Ishikawa (cell line): Measurements from ENCODE around the gene ANP32B.

Experiments
- CEBPB ChIP-seq: IDR thresholded peaks from 2 replicates; pipeline ENCODE4 v1.6.1; 2012
- CREB1 ChIP-seq: IDR thresholded peaks from 2 replicates; pipeline ENCODE4 v1.6.1; 2012; ENCODE audit warnings: low read depth
- EGR1 ChIP-seq: IDR thresholded peaks from 2 replicates; pipeline ENCODE4 v1.6.1; 2012
- EP300 ChIP-seq: IDR thresholded peaks from 2 replicates; pipeline ENCODE4 v1.6.1; 2012; ENCODE audit warnings: borderline replicate concordance
- FOXM1 ChIP-seq: IDR thresholded peaks from 2 replicates; pipeline ENCODE4 v1.6.1; 2012; ENCODE audit warnings: low read depth, borderline replicate concordance
- MAX ChIP-seq: IDR thresholded peaks from 2 replicates; pipeline ENCODE4 v1.6.1; 2012
- NFIC ChIP-seq: IDR thresholded peaks from 2 replicates; pipeline ENCODE4 v1.6.1; 2012
- RAD21 ChIP-seq: IDR thresholded peaks from 2 replicates; pipeline ENCODE4 v1.6.1; 2012; ENCODE audit warnings: low read depth
- REST ChIP-seq: IDR thresholded peaks from 2 replicates; pipeline ENCODE4 v1.6.1; 2012; ENCODE audit warnings: low read depth, mild to moderate bottlenecking
- TAF1 ChIP-seq: IDR thresholded peaks from 2 replicates; pipeline ENCODE4 v1.6.1; 2012; ENCODE audit warnings: low read depth, mild to moderate bottlenecking
- TCF12 ChIP-seq: IDR thresholded peaks from 2 replicates; pipeline ENCODE4 v1.6.1; 2012; ENCODE audit warnings: low read depth
- TEAD4 ChIP-seq: IDR thresholded peaks from 2 replicates; pipeline ENCODE4 v1.6.1; 2012
- USF1 ChIP-seq: IDR thresholded peaks from 2 replicates; pipeline ENCODE4 v1.6.1; 2012
- YY1 ChIP-seq: IDR thresholded peaks from 2 replicates; pipeline ENCODE4 v1.6.1; 2012; ENCODE audit warnings: low read depth

- TF ChIP-seq TAF1 (no peak), REST (no peak), TEAD4 (no peak), YY1 (no peak), MAX (no peak), TCF12 (no peak), CREB1 (no peak), RAD21 (no peak), USF1 (no peak), CEBPB (no peak), NFIC (no peak), FOXM1 (no peak), EP300 (no peak), EGR1 (no peak)
Measured at GRCh38 chr9:97969014-97969413, 14.1 kb upstream of the ANP32B start.
